ENCODE results near the gene MROH2B.
"Not testable (repeated sequence)": the region's sequence is repeated elsewhere in the genome, so short reads cannot be mapped to it uniquely, and the experiment has no call there.

MROH2B gene

DNA sequence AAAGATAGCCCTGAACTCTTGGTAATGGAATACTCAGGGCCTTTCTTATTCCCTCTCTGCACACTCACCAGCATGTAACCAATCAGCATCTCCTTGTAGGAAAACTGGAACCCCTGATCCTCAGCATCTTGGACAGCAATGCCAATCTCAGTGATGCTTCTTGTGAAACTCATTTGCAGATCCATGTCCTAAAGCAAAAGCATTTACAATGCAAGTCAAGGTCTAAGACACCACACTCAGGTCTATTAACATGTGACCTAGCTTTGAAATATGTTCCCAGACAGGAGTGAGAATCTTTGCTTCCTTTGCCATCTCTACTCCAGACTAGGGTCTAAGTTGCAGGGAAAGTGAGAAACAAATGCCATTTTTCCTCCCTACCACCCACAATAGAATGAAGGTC, 38.2 kb downstream of the MROH2B start:
- no peak for DNase-seq

DNA sequence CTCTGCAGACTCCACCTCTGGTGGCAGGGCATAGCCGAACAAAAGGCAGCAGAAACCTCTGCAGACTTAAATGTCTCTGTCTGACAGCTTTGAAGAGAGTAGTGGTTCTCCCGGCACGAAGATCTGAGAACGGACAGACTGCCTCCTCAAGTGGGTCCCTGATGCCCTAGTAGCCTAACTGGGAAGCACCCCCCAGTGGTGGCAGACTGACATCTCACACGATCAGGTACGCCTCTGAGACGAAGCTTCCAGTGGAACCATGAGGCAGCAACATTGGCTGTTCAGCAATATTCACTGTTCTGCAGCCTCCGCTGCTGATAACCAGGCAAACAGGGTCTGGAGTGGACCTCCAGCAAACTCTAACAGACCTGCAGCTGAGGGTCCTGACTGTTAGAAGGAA, 48.5 kb downstream of the MROH2B start:
- not testable (repeated sequence) for DNase-seq

DNA sequence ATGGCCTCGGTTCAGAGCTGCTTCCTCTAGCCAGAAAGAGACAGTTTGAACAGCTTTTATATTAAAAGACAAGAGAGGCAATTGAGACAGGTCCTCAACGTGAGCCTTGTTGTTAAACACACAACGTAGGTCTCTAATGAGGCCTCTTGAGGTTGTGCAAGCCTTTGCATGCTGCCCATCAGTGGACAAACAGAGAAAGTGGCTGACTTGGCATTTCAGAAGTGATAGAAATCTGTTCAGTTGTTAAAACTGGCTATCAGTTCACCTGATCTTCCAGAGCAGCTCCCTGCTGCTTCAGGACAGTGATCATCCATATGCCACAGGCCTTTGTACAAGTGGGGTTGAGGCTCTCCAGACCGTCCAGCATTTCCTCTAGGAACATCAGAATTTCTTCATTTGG, 58.8 kb downstream of the MROH2B start:
- DNase-seq: no peak

DNA sequence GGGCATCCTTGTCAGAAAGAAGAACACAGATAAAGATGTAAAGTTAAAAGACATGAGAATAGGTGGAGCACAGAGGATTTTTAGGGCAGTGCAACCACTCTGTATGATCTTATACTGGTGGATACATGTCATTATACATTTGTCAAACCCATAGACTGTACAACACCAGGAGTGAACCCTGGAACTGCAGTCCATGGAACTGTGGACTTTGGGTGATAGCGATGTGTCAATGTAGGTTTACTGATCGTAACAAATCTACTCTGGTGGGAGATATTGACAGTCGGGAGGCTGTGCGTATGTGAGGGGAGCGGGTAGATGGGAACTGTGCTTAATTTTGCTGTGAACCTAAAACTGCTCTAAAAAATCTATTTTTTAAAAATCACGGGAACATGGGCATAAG, 60.6 kb downstream of the MROH2B start:
- DNase-seq: no peak

DNA sequence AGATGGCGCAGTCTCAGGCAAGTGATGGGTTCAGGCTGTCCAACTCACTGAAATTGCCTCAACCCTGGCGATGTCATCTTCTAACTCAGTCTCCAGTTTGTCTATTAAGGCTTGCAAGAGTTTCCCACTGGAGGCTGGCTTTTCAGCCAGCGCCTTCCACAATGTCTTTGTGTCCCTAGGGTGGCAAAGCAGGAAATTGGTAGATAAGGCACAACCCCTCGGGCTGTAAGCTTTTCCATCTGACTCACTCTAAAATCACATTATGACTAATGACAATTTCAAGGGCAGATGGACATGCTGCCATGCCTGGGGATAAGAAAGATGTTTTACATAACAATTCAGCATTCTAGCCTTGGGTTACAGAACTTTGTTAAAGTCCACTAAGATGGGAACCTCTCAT, 61.9 kb downstream of the MROH2B start:
- DNase-seq: no peak

DNA sequence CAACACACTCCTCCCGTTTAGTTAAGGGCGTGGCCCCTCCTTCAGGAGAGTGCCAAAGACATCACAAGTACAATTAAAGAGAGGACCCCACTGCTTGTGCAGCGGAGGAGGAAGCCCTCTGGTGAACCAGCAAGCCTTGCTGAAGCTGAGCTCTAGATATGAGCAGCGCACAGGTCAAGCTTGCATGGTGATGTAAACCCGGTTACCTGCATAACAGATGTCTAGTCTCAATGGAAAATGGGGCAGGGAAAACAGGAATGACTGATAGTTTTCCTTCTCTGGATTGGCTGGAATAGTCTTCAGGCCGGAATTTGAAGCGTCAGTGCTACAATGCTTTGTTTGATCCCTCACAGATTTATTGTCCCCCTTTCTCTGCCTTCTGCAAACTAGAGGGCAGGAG, 66.2 kb downstream of the MROH2B start:
- no peak for DNase-seq

DNA sequence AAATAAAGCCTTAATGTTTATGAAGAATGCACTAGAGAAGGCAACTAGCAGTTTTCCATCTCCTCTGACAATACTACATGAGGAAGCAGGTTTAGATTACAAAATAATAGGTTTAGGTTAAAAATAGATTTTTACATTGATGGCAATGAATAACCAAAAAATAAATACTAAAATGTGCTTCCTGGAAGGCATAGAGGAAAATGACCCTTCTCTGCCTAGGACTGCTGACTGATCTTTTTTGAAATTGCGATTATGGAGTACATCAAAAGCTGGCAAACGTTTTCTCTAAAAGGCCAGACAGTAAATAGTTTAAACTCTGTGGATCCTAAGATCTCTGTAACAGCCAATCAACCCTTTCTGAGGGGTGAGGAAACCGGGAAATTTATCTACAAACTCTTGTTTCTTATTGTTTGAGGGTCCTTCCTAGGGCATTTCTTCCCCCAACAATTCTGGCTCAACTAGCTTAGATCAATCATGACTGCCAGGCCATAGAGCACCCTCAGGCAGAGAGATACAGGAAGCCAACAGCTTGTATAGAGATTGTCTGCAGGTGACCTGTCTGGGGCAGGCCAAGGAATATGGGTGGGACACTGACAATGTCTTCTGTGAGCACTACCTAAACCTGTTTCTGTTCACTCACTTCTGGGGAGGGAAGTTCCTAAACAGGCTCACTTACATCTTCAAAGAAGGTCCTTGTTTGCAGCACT, 67.3 kb downstream of the MROH2B start:
- DNase-seq: no peak

DNA sequence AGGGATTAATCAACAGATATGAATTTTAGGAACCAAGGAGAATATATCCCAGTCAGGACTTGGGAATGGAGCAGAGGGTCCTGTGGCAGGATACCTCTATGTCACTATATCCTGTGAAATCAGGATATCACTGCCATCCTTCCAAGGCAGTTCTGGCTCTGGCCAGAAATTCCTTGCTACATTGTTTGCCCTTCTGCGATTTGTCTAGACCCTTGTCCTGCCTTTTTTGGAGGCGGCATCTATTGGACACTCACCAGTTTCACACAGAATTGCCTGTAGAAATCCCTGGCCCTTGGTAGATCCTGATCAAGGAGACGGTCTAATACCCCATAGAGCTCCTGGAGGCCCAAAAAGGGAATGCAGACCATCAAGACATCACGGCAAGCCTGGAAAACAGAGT, 71.2 kb downstream of the MROH2B start:
- DNase-seq: no peak

DNA sequence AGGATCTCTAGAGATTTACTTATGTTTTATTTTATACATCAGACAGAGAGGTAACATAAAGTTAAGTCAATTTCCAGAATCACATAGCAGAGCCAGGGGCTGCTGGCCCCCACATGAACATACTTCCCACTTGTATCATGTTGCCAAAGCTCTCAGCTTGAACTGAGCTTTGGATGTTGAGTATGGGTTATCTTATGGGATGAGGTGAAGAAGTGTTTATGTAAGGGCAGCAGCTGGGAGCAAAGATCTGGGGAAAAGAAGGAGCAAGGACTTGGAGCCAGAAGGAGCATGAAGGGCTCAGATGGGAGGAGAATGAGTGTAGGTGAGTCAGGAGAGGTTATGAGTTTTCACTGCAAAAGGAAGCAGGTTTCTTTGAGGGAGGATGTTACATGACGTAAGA, 72.0 kb downstream of the MROH2B start:
- no peak for DNase-seq

DNA sequence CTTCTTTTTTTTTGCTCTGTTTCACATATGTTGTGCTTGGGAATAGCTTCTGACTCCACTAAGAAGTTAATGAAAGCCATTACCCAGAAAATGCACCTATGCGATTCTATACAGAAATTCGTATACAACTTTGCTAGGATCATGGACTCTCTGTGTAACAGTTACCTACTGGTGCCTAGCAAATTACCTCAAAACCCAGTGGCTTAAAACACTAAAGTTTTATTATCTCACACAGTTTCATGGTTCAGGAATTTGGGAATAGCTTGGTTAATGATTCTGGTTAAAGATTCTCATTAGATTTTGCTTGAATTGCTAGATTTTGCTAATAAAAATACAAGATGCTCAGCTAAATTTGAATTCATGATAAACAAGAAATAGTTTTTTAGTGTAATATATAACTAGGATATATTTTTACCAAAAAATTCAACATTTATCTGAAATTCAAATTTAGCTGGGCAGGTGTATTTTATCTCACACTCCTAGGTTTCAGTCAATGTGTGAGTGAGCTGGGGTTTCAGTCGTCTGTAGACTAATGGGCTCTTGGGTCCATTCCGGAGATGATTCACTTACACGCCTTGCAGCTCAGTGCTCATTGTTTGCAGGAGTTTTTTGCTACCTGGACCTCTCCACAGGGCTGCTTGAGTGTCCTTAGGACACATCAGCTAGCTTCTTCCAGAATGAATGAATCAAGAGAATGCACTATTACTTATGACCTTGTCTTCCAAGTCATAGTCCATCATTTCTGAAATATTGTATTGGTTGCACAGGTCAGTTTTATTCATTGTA, 75.1 kb downstream of the MROH2B start:
- no peak for DNase-seq

DNA sequence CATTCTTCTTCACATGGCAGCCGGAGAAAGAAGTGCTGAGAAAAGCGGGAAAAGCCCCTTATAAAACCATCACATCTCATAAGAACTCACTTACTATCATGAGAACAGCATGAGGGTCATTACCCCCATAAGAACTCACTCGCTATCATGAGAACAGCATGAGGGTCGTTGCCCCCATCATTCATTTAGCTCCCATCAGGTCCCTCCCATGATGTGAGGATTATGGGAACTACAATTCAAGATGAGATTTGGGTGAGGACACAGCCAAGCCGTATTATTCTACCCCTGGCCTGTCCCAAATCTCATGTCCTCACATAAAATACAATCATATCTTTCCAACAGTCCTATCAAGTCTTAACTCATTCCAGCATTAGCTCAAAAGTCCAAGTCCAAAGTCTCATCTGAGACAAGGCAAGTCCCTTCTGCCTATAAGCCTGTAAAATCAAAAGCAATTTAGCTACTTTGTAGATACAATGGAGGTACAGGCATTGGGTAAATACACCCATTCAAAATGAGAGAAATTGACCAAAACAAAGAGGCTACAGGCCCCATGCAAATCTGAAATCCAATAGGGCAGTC, 79.1 kb downstream of the MROH2B start:
- DNase-seq: no peak

DNA sequence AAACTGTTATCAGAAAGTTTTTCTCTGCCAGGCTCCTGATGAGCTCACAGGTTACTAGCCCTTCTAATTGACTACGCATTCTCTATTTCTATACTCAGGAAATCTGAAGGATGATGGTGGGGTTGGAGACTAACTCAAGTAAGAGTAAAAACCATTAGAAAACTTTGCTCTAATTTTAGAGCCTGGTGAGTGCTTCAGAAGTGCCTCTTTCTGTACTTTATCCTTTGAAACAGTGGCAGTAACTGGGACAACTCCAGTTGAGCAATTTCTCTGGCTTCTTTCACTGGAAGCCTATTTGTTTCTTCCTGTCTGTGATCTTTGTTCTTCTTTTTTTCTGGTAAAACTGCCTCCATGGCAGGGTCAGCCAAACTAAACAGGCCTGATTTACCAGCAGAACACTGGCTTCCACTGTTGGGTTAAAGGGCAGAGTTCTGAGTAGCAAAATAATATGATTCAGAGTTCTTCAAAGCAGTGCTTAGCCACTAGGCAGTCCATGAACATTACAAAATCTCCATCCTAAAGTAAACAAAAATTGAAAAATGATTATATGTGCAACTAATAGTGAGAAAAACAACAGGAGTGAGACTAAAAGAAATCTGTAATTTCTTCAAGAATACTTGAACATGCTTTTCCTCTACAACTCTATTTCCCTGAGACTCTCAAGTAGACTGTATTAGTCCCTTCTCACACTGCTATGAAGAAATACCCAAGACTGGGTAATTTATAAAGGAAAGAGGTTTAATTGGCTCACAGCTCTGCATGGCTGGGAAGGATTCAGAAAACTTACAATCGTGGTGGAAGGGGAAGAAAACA, 79.8 kb downstream of the MROH2B start:
- DNase-seq: peak in 9 of 56 donors; percentile 0 to 28 (median 8)

DNA sequence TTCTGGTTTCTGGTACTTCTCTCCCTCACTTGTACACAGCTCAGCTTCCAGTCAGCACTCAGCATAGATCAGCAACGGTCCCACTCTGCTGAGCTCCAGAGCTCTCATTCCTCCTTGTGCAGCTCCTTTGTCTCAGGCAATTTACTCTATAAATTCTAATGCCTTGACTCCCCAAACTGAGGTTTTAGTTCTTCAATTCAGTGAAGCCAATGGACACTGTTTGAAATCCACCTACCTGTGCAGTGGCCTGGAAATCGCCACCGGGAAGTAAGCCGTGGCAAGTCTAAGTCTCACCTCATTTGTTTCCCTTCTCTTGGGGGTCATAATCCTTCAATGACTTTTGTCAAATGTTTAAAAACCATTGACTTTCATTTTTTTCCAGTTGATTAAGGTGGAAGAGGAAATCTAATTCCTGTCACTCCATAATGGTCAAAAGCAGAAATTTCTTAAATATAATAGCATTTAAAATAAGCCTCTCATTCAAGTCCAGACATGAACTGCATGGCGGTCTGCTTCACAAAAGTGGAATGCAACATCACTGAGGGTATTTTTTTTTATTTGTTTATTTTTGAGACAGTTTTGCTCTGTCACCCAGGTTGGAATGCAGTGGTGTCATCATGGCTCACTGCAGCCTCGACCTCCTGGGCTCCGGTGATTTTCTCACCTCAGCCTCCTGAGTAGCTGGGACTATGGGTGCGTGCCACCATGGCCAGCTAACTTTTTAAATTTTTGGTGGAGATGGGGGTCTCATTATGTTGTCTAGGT, 82.2 kb downstream of the MROH2B start:
- no peak for DNase-seq

DNA sequence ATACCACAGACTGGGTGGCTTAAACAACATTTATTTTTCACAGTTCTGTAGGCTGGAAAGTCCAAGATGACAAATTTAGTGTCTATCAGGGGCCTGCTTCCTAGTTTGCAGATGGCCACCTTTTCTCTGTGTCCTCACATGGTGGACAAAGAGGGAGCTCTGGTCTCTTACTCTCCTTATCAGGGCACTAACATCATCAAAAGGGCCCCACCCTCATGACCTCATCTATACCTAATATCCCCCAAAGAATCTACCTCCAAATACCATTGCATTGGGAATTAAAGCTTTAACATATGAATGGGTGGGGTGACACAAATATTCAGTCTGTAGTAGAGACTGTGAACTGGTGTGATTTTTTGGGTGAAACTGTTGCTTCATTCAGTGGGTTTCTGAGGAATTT, 83.8 kb downstream of the MROH2B start:
- no peak for DNase-seq

DNA sequence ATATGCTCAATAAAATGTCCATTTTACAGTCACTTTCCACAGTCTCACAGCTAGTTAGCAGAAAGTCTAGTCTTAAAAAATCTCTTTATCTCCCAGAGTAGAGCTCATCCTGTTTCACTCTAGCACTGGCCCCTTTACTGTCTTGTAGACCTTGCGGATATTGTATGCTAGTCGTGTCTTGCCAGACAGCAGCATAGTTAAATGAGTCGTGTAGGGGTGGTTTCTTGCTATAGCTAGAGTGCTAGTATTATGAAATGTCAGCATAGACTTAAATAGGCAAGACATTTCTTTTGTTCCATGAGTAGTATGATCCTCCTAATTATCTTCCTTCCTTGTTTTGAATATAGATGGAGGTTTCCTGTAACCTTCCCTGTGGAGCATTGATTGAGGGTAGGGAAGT, 84.5 kb downstream of the MROH2B start:
- DNase-seq: no peak

DNA sequence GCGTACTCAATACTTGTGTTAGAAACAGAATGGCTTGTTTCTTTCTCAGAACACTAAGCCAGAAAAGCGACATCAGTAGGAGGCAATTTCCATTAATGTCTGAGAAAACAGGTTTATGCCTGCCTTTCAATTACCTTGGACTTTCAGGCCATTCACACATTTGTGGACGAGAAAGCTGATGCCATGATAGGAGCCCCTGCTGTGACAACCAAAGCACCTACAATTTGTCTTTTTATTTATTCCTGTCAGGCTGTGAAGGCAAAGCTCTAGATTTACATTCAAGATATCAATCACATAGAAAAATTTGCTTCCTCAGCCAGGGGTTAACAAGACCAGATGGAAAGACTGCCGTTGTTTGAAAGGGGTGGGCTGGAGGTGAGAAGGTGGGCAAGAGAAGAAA, 85.6 kb downstream of the MROH2B start:
- DNase-seq: no peak

DNA sequence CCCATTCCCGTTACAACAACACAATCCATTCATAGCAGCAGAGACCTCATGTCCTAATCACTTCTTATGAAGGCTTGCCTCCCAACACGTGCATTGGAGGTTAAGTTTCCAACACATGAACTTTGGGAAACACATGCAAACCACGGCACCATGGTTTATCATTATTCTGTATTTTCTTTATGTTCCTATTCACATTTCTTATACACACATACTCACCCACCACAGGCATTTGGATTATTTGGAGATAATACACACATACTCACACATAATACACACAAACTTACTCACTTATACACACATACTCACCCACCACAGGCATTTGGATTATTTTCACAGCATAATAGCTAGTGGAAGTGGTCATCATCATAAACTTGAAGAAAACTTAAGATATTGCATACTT, 86.3 kb downstream of the MROH2B start:
- no peak for DNase-seq

DNA sequence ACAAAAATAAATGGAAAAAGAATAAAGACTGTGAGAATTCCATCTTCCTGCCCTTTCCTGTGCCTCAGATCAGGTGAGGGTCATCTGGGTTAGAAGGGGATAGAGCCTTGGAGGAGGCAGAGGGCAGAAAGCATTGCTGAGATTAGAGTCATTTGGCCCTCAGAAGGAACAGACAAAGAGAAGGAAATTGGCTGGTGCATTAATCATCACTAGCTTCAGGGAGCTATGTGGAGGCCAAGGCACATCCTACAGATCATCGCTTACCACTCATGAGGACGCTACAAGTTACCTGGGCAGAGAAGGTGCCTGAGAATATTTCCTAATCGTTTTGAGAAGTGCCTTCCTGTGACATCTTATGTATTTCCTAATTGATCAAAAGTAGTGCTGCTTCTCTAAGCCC, 87.4 kb downstream of the MROH2B start:
- no peak for DNase-seq

DNA sequence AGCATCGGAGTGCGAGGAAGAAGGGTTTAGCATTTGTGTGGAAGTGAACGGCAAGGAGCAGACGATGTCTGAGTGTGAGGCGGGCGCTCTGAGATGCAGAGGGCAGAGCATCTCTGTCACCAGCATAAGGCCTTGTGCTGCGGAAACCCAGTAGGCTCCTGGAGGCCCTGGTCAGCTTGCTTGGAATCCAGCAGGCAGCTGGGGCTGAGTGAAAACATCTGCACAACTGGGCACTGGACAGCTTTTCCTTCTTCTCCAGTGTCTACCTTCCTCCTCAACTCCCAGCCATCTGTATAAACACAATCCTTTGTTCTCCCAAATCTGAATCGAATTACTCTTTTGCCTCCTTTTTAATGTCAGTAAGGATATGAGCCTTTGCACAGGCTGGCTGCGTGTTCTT, 89.7 kb downstream of the MROH2B start:
- no peak for DNase-seq

DNA sequence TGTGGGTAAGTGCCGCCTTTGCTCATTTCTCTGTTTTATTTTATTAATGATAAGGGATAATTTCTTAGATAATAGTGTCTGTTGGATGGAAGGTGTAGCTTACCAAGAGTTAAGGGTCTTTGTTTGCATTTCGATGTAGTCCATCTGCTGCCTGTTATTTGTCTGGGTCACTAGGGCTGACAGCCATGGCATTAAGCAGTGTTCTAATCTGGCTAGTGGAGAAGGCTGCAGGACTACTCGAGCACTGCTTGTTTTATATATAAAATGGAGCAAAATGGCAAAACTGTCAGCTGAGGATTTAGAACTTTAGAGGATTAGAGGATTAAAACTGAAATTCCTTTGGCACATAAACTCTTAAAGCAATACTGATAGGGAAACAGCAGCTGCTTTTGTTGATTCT, 94.3 kb downstream of the MROH2B start:
- DNase-seq: no peak

DNA sequence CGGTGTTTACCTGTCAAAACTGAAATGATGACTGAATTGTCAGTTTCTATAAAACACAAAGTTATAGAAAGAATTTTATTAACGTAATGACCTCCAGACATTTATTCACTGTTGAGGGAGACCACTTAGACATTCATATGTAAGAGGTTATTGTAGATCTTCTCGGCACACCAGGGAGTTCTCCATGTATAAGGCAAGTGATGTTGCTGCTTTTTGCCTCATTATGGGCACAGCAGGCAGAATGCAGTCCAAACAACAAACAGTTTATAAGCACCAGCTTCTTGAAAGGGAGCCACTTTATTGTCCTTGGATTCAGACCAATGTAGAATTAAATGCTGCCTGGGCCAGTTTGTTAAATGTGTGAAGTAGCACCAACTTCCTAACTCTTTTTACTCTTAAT, 95.1 kb downstream of the MROH2B start:
- no peak for DNase-seq
